ENCODE data around the gene DLGAP4. TPM values are rescaled to one million over a fixed set of nuclear protein-coding genes. Genes with fewer than 3 reads are reported as not detected.

DLGAP4 gene
- total and polyA plus RNA-seq, 2 of the 8 experiments (the other 6 are each of a cell fraction or from before 2014, with no cell fraction given), result 41.2 to 57.2 TPM

DNA sequence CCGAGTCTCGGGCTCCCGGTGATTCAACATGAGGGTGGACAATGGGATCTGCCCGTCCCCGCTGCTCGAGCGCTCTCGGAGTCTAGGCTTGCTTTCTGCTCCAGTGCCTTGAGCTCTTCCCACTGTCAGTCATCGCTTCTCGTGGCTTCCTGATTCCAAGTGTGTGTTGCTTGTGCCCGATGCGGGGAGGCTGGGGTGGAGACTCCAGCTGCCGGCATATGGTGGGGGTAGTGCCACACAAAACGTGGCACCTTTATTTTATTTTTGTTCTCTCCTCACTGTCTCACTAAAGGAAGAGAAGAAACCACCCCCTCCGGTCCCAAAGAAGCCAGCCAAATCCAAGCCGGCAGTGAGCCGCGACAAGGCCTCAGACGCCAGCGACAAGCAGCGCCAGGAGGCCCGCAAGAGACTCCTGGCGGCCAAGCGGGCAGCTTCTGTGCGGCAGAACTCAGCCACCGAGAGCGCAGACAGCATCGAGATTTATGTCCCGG is 220.4 kb downstream of the DLGAP4 start (continued):
- TF ChIP-seq JUND (IDR thresholded peaks at IDR 0.05; ENCODE audit: low read length), result no peak
- TF ChIP-seq EGR1 (IDR thresholded peaks at IDR 0.05; ENCODE audit: borderline replicate concordance, low read depth, low read length), result no peak
- TF ChIP-seq SP1 (IDR thresholded peaks at IDR 0.05; ENCODE audit: low read depth, low read length), result no peak
- no peak for TF ChIP-seq GABPA (IDR thresholded peaks at IDR 0.05; ENCODE audit: borderline replicate concordance, insufficient read depth, low read length)

Data from H1 (cell line).